Left ventricle myocardium inferior (tissue), 1 donor: ENCODE results near the gene PLEKHG5. TPM values are rescaled to one million over a fixed set of nuclear protein-coding genes. Genes with fewer than 3 reads are reported as not detected.

ENCODE experiments used
- DNase-seq: peaks from one replicate; pipeline ENCODE4 v3.0.0-alpha.2; 2020
- H3K27ac ChIP-seq: fragments of 200-600 bp; replicated peaks from 2 replicates; pipeline ENCODE4 v1.8.0; 2021
- H3K27me3 ChIP-seq: fragments of 200-600 bp; 2 replicates; pipeline ENCODE4 v1.8.0; 2021; ENCODE audit warnings: low read depth
- H3K36me3 ChIP-seq: fragments of 200-600 bp; 2 replicates; pipeline ENCODE4 v1.8.0; 2021
- H3K4me1 ChIP-seq: fragments of 200-600 bp; 2 replicates; pipeline ENCODE4 v1.8.0; 2021
- H3K4me3 ChIP-seq: fragments of 200-600 bp; 2 replicates; pipeline ENCODE4 v1.8.0; 2021; ENCODE audit warnings: mild to moderate bottlenecking, moderate library complexity
- H3K9me3 ChIP-seq: fragments of 200-600 bp; replicated peaks from 2 replicates; pipeline ENCODE4 v1.8.0; 2021
- intact Hi-C: fragments of 100-400 bp; cut with micrococcal nuclease; formaldehyde crosslinking; loops from one replicate; pipeline ENCODE4 v1.11.0; 2022
- total RNA-seq: library from RNA; stranded (reverse); fragmentation: NEBNext Ultra II Directional; extraction: Animal tissue kit (Norgen Biotek cat#: 25700); gene quantifications from one replicate; pipeline ENCODE4 v1.2.1, GENCODE V29; 2021
- TF ChIP-seq, protein P1 (sequence below): fragments of 200-600 bp; IDR thresholded peaks from 2 replicates; pipeline ENCODE4 v1.8.0; 2021; ENCODE audit warnings: antibody characterized with exemption, mild to moderate bottlenecking, borderline replicate concordance
- donor health status: DM: no; HTN: yes; CAD: no; lungs with severe emphysema.

Gene PLEKHG5
- total RNA-seq, 1 donor from 2014 or later, result 16.2 TPM

DNA sequence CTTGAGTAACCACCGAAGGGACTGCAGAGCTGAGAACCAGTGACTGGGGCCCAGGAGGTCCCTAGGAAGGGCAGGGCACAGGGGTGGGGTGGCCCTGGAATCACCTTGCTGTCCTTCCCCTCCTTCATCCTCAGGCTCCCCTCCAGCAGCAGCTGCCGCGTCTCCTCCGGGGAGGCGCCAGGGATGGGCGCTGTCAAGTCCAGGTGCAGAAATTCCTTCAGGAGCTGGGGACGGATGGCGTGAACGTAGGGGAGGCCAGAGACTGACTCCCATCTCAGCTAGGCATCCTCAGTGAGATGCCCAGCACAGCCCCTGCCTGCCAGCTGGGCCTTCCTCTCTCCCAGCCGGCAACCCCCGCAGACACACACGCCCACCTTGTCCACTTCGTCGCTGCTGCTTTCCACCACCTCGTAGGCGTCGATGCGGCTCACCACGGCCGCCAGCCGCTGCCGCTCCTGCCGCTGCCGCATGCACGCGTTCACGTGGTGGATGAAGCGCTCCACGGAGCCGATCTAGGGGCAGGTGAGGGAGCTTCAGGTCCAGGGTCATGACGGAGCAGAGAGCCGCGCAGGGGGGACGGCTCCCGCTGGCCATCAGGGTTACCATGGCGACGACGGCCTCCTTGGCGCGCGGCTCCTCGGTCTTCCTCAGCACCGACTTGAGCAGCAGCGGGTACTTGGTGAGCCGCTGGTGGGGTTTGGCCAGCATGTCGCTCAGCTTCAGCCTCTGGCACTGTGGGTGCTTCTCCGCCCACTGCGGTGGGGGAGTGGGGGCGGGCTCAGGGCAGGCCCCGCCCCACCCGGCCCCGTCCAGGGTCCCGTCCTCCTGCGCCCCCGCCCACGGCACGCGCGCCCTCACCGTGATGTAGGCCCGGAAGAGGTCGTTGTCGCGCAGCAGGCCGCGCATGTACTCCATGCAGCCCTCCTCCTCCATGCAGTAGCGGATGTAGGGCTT lies 21.1 kb downstream of the PLEKHG5 start:
- no peak overlapping the region for H3K27ac ChIP-seq
- peaks cover 7% of the 10 kb centered on the region for H3K4me1 ChIP-seq
- peaks cover 4% of the 10 kb centered on the region for H3K27me3 ChIP-seq
- peaks cover 75% of the 10 kb centered on the region for H3K36me3 ChIP-seq
- no peaks in the 10 kb centered on the region for H3K9me3 ChIP-seq
- no peak for DNase-seq
- intact Hi-C loops, result loop anchor here (10.0 kb wide), 1 partner anchor 54 kb away; no protein-coding TSS in a partner anchor
- TF ChIP-seq, protein P1, sequence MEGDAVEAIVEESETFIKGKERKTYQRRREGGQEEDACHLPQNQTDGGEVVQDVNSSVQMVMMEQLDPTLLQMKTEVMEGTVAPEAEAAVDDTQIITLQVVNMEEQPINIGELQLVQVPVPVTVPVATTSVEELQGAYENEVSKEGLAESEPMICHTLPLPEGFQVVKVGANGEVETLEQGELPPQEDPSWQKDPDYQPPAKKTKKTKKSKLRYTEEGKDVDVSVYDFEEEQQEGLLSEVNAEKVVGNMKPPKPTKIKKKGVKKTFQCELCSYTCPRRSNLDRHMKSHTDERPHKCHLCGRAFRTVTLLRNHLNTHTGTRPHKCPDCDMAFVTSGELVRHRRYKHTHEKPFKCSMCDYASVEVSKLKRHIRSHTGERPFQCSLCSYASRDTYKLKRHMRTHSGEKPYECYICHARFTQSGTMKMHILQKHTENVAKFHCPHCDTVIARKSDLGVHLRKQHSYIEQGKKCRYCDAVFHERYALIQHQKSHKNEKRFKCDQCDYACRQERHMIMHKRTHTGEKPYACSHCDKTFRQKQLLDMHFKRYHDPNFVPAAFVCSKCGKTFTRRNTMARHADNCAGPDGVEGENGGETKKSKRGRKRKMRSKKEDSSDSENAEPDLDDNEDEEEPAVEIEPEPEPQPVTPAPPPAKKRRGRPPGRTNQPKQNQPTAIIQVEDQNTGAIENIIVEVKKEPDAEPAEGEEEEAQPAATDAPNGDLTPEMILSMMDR, result no peak
- H3K4me3 ChIP-seq, result no peak overlapping the region

DNA sequence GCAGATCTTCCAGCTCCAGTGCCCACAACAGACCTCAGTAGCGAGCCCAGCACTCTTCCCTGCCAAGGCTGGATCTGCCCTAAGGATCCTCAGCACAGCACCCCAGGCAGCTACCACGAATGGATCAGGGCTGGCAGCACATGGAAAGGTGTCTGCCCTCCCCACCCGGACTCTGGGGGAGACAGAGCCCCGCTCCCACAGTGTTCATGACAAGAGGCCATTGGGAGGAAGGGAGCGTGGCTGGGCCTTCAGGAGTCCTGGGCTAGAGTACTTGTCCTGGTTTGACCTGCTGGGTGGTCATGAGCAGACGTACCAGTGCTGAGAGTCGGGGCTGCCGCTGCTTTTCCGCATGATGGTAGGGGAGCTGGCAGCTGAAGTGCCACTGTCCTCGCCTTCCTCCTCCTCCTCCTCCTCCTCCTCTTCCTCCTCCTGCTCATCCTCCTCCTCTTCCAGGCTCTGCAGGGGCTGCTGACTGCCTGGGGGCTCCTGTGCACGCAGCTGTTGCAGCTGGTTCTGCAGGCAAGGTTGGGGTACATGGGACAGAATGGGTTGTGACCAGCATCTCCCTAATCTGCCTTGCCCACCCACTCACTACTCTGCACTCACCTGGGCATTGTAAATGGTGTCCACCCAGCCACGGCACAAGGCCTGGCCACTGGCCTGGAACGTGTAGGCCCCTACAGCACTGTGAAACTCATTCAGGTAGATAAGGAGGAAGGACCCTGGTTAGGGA lies 22.6 kb downstream of the PLEKHG5 start:
- H3K36me3 ChIP-seq, result peaks cover 64% of the 10 kb centered on the region
- TF ChIP-seq, protein P1, result no peak
- intact Hi-C loops, result no loop called here

DNA sequence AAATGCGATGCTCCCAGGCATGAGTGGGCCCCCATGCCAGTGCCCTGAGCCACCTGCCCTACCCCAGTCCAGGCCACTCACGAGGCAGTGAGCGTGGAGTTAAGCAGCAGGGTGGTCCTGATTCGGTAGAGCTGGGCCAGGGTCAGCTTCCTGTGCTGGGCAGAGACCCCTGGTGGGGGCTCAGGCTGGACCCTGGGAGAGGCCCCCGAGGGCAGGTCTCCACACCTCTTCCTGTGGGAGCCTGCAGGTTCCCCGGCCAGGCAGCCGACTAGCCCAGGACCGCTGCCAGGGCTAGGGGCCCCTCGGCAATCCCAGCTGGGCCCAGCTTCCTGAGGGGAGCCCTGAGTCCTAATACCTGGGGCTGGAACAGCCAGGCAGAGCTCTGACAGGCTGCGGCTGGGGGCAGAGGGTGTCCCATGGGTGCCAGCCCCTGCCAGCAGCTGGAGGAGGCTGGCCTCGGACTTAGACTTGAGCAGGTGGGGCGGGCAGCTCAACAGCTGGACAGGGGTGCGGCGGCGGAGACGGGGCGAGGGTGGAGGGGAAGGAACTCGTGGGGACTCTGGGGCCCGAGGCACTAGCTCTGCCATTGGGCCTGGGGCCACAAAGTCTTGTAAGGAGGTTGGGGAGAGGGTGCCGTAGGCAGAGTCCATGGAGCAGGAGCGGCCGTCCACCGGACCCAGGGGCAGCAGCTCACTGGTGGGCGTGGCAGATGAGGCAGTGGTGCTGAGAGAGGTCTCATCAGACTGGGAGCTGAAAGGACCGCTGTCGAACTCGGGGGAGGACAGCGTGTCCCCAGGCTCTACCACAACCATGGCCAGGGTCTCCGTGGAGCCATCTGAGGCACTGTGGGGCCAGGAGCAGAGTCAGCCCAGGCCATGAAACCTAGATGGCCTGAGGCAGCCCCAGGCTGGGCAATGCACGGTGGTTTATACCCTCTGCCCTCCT lies 23.5 kb downstream of the PLEKHG5 start:
- H3K27me3 ChIP-seq, result peaks cover 5% of the 10 kb centered on the region
- peaks cover 20% of the 10 kb centered on the region for H3K4me1 ChIP-seq
- TF ChIP-seq, protein P1, result no peak
- peaks cover 58% of the 10 kb centered on the region for H3K36me3 ChIP-seq
- no peak overlapping the region for H3K4me3 ChIP-seq
- no peak overlapping the region for H3K27ac ChIP-seq
- intact Hi-C loops, result no loop called here
- DNase-seq, result no peak
- H3K9me3 ChIP-seq, result no peaks in the 10 kb centered on the region

More for the DNA sequence above, 22.6 kb downstream of the PLEKHG5 start:
- Histone ChIP-seq H3K4me1 (peaks cover 19% of the 10 kb centered on the region), H3K27me3 (peaks cover 5% of the 10 kb centered on the region), H3K9me3 (no peaks in the 10 kb centered on the region), H3K4me3 (no peak overlapping the region), H3K27ac (no peak overlapping the region)
- DNase-seq, result no peak

GRCh38 chr1:6467224-6467623 lies 24.2 kb downstream of the PLEKHG5 start:
- H3K27me3 ChIP-seq, result peaks cover 9% of the 10 kb centered on the region
- no peak overlapping the region for H3K4me3 ChIP-seq
- TF ChIP-seq, protein P1, result no peak
- H3K9me3 ChIP-seq, result no peaks in the 10 kb centered on the region
- intact Hi-C loops, result no loop called here
- no peak for DNase-seq
- H3K27ac ChIP-seq, result no peak overlapping the region
- H3K36me3 ChIP-seq, result peaks cover 58% of the 10 kb centered on the region
- peaks cover 20% of the 10 kb centered on the region for H3K4me1 ChIP-seq

DNA sequence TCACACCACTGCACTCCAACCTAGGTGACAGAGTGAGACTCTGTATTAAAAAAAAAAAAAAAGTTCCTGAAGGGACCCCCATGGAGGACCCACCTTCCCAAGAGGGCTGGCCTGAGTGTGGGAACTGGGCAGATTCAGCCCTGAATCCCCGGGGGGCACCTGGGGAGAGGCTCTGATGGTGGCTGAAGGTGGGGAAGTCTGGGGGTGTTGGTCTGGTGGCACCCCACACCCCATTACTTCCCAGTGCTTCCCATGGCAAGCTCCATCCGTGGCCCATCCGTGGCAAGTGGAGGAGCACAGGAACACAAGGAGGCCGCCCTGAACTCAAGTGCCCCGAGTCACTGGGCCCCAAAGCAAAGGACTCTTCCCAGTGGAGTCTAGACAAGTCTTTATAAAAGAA lies 24.7 kb downstream of the PLEKHG5 start:
- Histone ChIP-seq H3K27ac (no peak overlapping the region), H3K4me1 (peaks cover 20% of the 10 kb centered on the region), H3K36me3 (peaks cover 58% of the 10 kb centered on the region), H3K27me3 (peaks cover 14% of the 10 kb centered on the region), H3K9me3 (no peaks in the 10 kb centered on the region), H3K4me3 (no peak overlapping the region)
- TF ChIP-seq, protein P1, result no peak
- DNase-seq, result no peak
- intact Hi-C loops, result no loop called here
